ENCODE measurements around the gene NOMO2.
"Not testable (repeated sequence)": the region's sequence is repeated elsewhere in the genome, so short reads cannot be mapped to it uniquely, and the experiment has no call there.

- TF ChIP-seq CTCF (IDR thresholded peaks at IDR 0.05); ZFX (IDR thresholded peaks at IDR 0.05; ENCODE audit: borderline replicate concordance): not testable (repeated sequence)
Observed at GRCh38 chr16:18591441-18591840, 29.5 kb upstream of the NOMO2 start.

All from 22Rv1 (cell line).